ENCODE data around the gene PGAP2. TPM values are rescaled to one million over a fixed set of nuclear protein-coding genes. Genes with fewer than 3 reads are reported as not detected.

PGAP2 gene
- total and polyA plus RNA-seq, 4 donors = 10.0 to 14.8 (median 12.0) TPM

GRCh38 chr11:3845670-3846069, 37.3 kb downstream of the PGAP2 start:
- TF ChIP-seq MAX (IDR thresholded peaks at IDR 0.05) (no peak), HNF4G (IDR thresholded peaks at IDR 0.05) (no peak)
- 89% methylated on average over 3 of the region's 3 CpGs for WGBS
- H3K27ac ChIP-seq (ENCODE audit: low read depth in 1 of 2, low read length in 2 of 2) = no peak overlapping the region
- no peak overlapping the region for H3K4me3 ChIP-seq (ENCODE audit: low read depth in 1 of 3, low read length in 3 of 3)
- no peak for DNase-seq (ENCODE audit: low spot score)
- H3K27me3 ChIP-seq (ENCODE audit: control insufficient read depth in 4 of 4, insufficient read depth in 4 of 4, low read length in 3 of 4) = no peaks in the 10 kb centered on the region
- peaks cover 0 to 15% (median 6%) of the 10 kb centered on the region in 4 donors for H3K4me1 ChIP-seq (ENCODE audit: control insufficient read depth in 4 of 4, insufficient read depth in 4 of 4, low read length in 3 of 4)
- H3K9me3 ChIP-seq (ENCODE audit: control insufficient read depth in 4 of 4, low read length in 3 of 4) = no peaks in the 10 kb centered on the region
- no peak overlapping the region for H3K9ac ChIP-seq (ENCODE audit: low read depth in 1 of 2, low read length in 2 of 2)
- H3K36me3 ChIP-seq (ENCODE audit: control insufficient read depth in 4 of 4, insufficient read depth in 3 of 4, low read depth in 1 of 4, low read length in 3 of 4) = no peaks in the 10 kb centered on the region

- H3K9me3 ChIP-seq (ENCODE audit: control insufficient read depth in 4 of 4, low read length in 3 of 4) = no peaks in the 10 kb centered on the region
- no peaks in the 10 kb centered on the region for H3K36me3 ChIP-seq (ENCODE audit: control insufficient read depth in 4 of 4, insufficient read depth in 3 of 4, low read depth in 1 of 4, low read length in 3 of 4)
- TF ChIP-seq, protein P1, sequence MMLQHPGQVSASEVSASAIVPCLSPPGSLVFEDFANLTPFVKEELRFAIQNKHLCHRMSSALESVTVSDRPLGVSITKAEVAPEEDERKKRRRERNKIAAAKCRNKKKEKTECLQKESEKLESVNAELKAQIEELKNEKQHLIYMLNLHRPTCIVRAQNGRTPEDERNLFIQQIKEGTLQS (IDR thresholded peaks at IDR 0.05) = no peak
- no peak for TF ChIP-seq GABPA (IDR thresholded peaks at IDR 0.05 in 1 of 2, conservative IDR thresholded peaks at IDR 0.05 in 1 of 2)
- TF ChIP-seq SP1 (IDR thresholded peaks at IDR 0.05) = no peak
- peak; percentile 90 for TF ChIP-seq RAD21 (IDR thresholded peaks at IDR 0.05)
- TF ChIP-seq JUND (IDR thresholded peaks at IDR 0.05) = no peak
- TF ChIP-seq, protein P2, sequence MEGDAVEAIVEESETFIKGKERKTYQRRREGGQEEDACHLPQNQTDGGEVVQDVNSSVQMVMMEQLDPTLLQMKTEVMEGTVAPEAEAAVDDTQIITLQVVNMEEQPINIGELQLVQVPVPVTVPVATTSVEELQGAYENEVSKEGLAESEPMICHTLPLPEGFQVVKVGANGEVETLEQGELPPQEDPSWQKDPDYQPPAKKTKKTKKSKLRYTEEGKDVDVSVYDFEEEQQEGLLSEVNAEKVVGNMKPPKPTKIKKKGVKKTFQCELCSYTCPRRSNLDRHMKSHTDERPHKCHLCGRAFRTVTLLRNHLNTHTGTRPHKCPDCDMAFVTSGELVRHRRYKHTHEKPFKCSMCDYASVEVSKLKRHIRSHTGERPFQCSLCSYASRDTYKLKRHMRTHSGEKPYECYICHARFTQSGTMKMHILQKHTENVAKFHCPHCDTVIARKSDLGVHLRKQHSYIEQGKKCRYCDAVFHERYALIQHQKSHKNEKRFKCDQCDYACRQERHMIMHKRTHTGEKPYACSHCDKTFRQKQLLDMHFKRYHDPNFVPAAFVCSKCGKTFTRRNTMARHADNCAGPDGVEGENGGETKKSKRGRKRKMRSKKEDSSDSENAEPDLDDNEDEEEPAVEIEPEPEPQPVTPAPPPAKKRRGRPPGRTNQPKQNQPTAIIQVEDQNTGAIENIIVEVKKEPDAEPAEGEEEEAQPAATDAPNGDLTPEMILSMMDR (IDR thresholded peaks at IDR 0.05; ENCODE audit: low read depth, low read length, missing input control) = peak; percentile 66
- WGBS = 65% methylated on average over 10 of the region's 10 CpGs
- no peak for DNase-seq (ENCODE audit: low spot score)
- H3K4me3 ChIP-seq (ENCODE audit: low read depth in 1 of 3, low read length in 3 of 3) = no peak overlapping the region
- H3K4me1 ChIP-seq (ENCODE audit: control insufficient read depth in 4 of 4, insufficient read depth in 4 of 4, low read length in 3 of 4) = peaks cover 0 to 19% (median 6%) of the 10 kb centered on the region in 4 donors
- no peaks in the 10 kb centered on the region for H3K27me3 ChIP-seq (ENCODE audit: control insufficient read depth in 4 of 4, insufficient read depth in 4 of 4, low read length in 3 of 4)
- no peak overlapping the region for H3K27ac ChIP-seq (ENCODE audit: low read depth in 1 of 2, low read length in 2 of 2)
- H3K9ac ChIP-seq (ENCODE audit: low read depth in 1 of 2, low read length in 2 of 2) = no peak overlapping the region
Observed at GRCh38 chr11:3849297-3849874, 41.0 kb downstream of the PGAP2 start.

- no peak overlapping the region for H3K4me3 ChIP-seq (ENCODE audit: low read depth in 1 of 3, low read length in 3 of 3)
- no peaks in the 10 kb centered on the region for H3K27me3 ChIP-seq (ENCODE audit: control insufficient read depth in 4 of 4, insufficient read depth in 4 of 4, low read length in 3 of 4)
- no peak overlapping the region for H3K9ac ChIP-seq (ENCODE audit: low read depth in 1 of 2, low read length in 2 of 2)
- WGBS = 98% methylated on average over 1 of the region's 1 CpG
- no peaks in the 10 kb centered on the region for H3K36me3 ChIP-seq (ENCODE audit: control insufficient read depth in 4 of 4, insufficient read depth in 3 of 4, low read depth in 1 of 4, low read length in 3 of 4)
- H3K27ac ChIP-seq (ENCODE audit: low read depth in 1 of 2, low read length in 2 of 2) = peak overlapping the region in 1 of 2 donors; percentile 96
- no peaks in the 10 kb centered on the region for H3K9me3 ChIP-seq (ENCODE audit: control insufficient read depth in 4 of 4, low read length in 3 of 4)
- DNase-seq (ENCODE audit: low spot score) = no peak
- H3K4me1 ChIP-seq (ENCODE audit: control insufficient read depth in 4 of 4, insufficient read depth in 4 of 4, low read length in 3 of 4) = peaks cover 12 to 41% (median 19%) of the 10 kb centered on the region in 4 donors
- no peak for TF ChIP-seq ZBTB33 (IDR thresholded peaks at IDR 0.05)
- TF ChIP-seq EGR1 (IDR thresholded peaks at IDR 0.05; ENCODE audit: low read depth in 2 of 2) = no peak
- no peak for TF ChIP-seq TAF1 (conservative IDR thresholded peaks at IDR 0.05)
- TF ChIP-seq GABPA (IDR thresholded peaks at IDR 0.05 in 1 of 2, conservative IDR thresholded peaks at IDR 0.05 in 1 of 2) = no peak
- TF ChIP-seq, protein P3, sequence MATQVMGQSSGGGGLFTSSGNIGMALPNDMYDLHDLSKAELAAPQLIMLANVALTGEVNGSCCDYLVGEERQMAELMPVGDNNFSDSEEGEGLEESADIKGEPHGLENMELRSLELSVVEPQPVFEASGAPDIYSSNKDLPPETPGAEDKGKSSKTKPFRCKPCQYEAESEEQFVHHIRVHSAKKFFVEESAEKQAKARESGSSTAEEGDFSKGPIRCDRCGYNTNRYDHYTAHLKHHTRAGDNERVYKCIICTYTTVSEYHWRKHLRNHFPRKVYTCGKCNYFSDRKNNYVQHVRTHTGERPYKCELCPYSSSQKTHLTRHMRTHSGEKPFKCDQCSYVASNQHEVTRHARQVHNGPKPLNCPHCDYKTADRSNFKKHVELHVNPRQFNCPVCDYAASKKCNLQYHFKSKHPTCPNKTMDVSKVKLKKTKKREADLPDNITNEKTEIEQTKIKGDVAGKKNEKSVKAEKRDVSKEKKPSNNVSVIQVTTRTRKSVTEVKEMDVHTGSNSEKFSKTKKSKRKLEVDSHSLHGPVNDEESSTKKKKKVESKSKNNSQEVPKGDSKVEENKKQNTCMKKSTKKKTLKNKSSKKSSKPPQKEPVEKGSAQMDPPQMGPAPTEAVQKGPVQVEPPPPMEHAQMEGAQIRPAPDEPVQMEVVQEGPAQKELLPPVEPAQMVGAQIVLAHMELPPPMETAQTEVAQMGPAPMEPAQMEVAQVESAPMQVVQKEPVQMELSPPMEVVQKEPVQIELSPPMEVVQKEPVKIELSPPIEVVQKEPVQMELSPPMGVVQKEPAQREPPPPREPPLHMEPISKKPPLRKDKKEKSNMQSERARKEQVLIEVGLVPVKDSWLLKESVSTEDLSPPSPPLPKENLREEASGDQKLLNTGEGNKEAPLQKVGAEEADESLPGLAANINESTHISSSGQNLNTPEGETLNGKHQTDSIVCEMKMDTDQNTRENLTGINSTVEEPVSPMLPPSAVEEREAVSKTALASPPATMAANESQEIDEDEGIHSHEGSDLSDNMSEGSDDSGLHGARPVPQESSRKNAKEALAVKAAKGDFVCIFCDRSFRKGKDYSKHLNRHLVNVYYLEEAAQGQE (IDR thresholded peaks at IDR 0.05) = no peak
- TF ChIP-seq HNF4G (IDR thresholded peaks at IDR 0.05) = no peak
- no peak for TF ChIP-seq JUND (IDR thresholded peaks at IDR 0.05)
- TF ChIP-seq FOXA2 (IDR thresholded peaks at IDR 0.05) = no peak
- no peak for TF ChIP-seq FOXA1 (IDR thresholded peaks at IDR 0.05)
- no peak for TF ChIP-seq HNF4A (conservative IDR thresholded peaks at IDR 0.05)
- TF ChIP-seq, protein P1 (IDR thresholded peaks at IDR 0.05) = no peak
- no peak for TF ChIP-seq RXRA (IDR thresholded peaks at IDR 0.05)
- no peak for TF ChIP-seq MAX (IDR thresholded peaks at IDR 0.05)
- TF ChIP-seq NR2F2 (IDR thresholded peaks at IDR 0.05) = no peak
- no peak for TF ChIP-seq RAD21 (IDR thresholded peaks at IDR 0.05)
Observed at GRCh38 chr11:3853545-3853842, 45.1 kb downstream of the PGAP2 start.

Data from liver (tissue), 9 donors.